PC-3 (cell line): ENCODE results near the gene POP5.
A peak's percentile ranks its signal among the peaks of the same experiment; 100 is the strongest.

Source experiments
- EZH2 ChIP-seq: fragments of 300-600 bp; sonication (generic); IDR thresholded peaks from one replicate; pipeline ENCODE4 v1.6.1; 2017; ENCODE audit warnings: antibody characterized with exemption, mild to moderate bottlenecking, low read length; ENCODE audit not compliant: unreplicated experiment
- EZH2phosphoT487 ChIP-seq: fragments of 300-600 bp; sonication (generic); IDR thresholded peaks from 2 replicates; pipeline ENCODE4 v1.6.1; 2018; ENCODE audit warnings: mild to moderate bottlenecking, antibody characterized with exemption, low read length, borderline replicate concordance
- TF ChIP-seq, protein P1 (sequence below): fragments of 300-600 bp; sonication (generic); conservative IDR thresholded peaks from 2 replicates; pipeline ENCODE4 v1.5.1; 2017; ENCODE audit warnings: antibody characterized with exemption, low read depth, mild to moderate bottlenecking, low read length

DNA sequence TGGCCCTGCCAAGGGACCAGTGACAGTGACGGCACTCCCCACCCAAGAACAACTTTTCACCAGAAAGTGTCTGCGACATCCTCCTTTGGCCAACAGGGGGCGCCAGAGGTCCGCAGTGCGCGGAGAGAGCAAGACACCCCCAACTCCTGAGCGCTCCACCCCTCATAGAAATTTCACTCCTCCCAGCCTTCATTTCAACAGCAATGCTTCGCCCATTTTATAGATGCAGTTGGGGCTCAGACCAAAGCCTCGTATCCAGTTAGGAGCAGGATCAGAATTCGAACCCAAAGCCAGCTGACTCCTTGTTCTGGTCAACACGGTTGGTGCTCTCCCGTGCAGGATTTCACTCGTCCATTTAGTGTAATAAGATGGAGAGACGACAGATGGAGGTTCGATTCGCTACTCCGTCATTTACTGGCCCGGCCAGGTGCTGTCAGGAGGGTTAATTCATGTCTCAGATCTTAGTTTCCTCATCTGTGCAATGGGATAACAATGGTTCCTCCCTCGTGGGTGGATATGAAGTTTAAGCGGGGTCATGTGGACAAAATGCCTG is 2.4 kb upstream of the POP5 start:
- TF ChIP-seq, protein P1, sequence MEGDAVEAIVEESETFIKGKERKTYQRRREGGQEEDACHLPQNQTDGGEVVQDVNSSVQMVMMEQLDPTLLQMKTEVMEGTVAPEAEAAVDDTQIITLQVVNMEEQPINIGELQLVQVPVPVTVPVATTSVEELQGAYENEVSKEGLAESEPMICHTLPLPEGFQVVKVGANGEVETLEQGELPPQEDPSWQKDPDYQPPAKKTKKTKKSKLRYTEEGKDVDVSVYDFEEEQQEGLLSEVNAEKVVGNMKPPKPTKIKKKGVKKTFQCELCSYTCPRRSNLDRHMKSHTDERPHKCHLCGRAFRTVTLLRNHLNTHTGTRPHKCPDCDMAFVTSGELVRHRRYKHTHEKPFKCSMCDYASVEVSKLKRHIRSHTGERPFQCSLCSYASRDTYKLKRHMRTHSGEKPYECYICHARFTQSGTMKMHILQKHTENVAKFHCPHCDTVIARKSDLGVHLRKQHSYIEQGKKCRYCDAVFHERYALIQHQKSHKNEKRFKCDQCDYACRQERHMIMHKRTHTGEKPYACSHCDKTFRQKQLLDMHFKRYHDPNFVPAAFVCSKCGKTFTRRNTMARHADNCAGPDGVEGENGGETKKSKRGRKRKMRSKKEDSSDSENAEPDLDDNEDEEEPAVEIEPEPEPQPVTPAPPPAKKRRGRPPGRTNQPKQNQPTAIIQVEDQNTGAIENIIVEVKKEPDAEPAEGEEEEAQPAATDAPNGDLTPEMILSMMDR: peak; percentile 99
- TF ChIP-seq EZH2phosphoT487 (no peak), EZH2 (no peak)
